SU-DHL-6 (cell line): Measurements from ENCODE around the gene RPRD2.

Source experiments
- EZH2phosphoT487 ChIP-seq: fragments of 200-600 bp; sonication (generic), shearing (Covaris generic); conservative IDR thresholded peaks from 2 replicates; pipeline ENCODE4 v1.6.1; 2018; ENCODE audit warnings: mild to moderate bottlenecking, antibody characterized with exemption, low read length, moderate library complexity, mixed read lengths
- TF ChIP-seq, protein P1 (sequence below): fragments of 200-600 bp; sonication (generic); IDR thresholded peaks from one replicate; pipeline ENCODE4 v1.5.1; 2017; ENCODE audit warnings: antibody characterized with exemption, mild to moderate bottlenecking, low read length, moderate library complexity; ENCODE audit not compliant: insufficient read depth, poor library complexity, severe bottlenecking

DNA sequence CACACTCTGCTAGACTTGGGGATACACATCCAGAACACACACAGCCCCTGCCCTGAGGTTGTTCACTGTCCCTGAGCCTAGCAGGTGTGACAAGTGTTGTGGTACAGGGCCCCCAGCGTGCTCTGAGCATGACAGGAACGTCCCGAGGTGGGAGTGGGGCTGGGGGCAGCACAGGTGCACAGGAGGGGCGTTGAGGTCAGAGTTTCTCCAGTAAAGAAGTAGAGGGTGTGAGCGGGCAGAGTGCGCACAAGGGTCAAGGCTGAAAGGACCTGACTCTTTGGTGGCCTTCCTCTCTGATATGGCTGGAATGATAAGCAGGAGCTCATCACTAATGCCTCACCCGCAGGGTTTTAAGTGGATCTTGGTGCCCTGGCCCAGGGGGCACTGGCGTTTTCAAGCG is 150.3 kb downstream of the RPRD2 start:
- TF ChIP-seq, protein P1, sequence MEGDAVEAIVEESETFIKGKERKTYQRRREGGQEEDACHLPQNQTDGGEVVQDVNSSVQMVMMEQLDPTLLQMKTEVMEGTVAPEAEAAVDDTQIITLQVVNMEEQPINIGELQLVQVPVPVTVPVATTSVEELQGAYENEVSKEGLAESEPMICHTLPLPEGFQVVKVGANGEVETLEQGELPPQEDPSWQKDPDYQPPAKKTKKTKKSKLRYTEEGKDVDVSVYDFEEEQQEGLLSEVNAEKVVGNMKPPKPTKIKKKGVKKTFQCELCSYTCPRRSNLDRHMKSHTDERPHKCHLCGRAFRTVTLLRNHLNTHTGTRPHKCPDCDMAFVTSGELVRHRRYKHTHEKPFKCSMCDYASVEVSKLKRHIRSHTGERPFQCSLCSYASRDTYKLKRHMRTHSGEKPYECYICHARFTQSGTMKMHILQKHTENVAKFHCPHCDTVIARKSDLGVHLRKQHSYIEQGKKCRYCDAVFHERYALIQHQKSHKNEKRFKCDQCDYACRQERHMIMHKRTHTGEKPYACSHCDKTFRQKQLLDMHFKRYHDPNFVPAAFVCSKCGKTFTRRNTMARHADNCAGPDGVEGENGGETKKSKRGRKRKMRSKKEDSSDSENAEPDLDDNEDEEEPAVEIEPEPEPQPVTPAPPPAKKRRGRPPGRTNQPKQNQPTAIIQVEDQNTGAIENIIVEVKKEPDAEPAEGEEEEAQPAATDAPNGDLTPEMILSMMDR = no peak
- TF ChIP-seq EZH2phosphoT487 = no peak
